GM21367 (cell line): Measurements from ENCODE around the gene UFC1.

ENCODE experiments used
- ATAC-seq: cut with Tn5 transposase; IDR thresholded peaks from one replicate; pipeline ENCODE4 v1.9.1; 2021; ENCODE audit not compliant: unreplicated experiment

UFC1 gene

GRCh38 chr1:161192476-161193465 lies 39.0 kb downstream of the UFC1 start:
- ATAC-seq, result no peak

GRCh38 chr1:161193561-161194235 lies 39.9 kb downstream of the UFC1 start:
- ATAC-seq, result no peak

GRCh38 chr1:161195171-161195570 lies 41.4 kb downstream of the UFC1 start:
- ATAC-seq, result peak; percentile 61

GRCh38 chr1:161196111-161196510 lies 42.3 kb downstream of the UFC1 start:
- no peak for ATAC-seq

GRCh38 chr1:161196521-161197451 lies 43.0 kb downstream of the UFC1 start:
- no peak for ATAC-seq

- ATAC-seq, result no peak
Observed at GRCh38 chr1:161197560-161198193, 43.9 kb downstream of the UFC1 start.

- no peak for ATAC-seq
Observed at GRCh38 chr1:161198194-161198896, 44.6 kb downstream of the UFC1 start.

GRCh38 chr1:161198897-161199431 lies 45.2 kb downstream of the UFC1 start, which contains the start of gene ADAMTS4:
TSS of gene ADAMTS4 (minus strand) at chr1:161199054. CDS start at chr1:161198627, 427 bp downstream.
- no peak for ATAC-seq

GRCh38 chr1:161199506-161200139 lies 45.8 kb downstream of the UFC1 start:
- no peak for ATAC-seq

GRCh38 chr1:161200421-161200991 lies 46.7 kb downstream of the UFC1 start:
- ATAC-seq, result no peak

- no peak for ATAC-seq
Observed at GRCh38 chr1:161200992-161201835, 47.4 kb downstream of the UFC1 start.

GRCh38 chr1:161201836-161202712 lies 48.3 kb downstream of the UFC1 start, which contains the start of gene NDUFS2:
TSS of gene NDUFS2 (plus strand) at chr1:161202367. CDS start at chr1:161202386, 19 bp downstream.
- peak; percentile 94 for ATAC-seq

GRCh38 chr1:161206411-161207140 lies 52.8 kb downstream of the UFC1 start:
- no peak for ATAC-seq

- no peak for ATAC-seq
Observed at GRCh38 chr1:161207173-161207572, 53.4 kb downstream of the UFC1 start.
